Testis (tissue), 3 donors: ENCODE results near the gene STAT5B. TPM values are rescaled to one million over a fixed set of nuclear protein-coding genes. Genes with fewer than 3 reads are reported as not detected.

Experiments used
- DNase-seq: peaks from one replicate; pipeline ENCODE4 v3.0.0-alpha.2; 2019
- H3K27ac ChIP-seq, 2 donors: fragments of 200-600 bp; sonication (generic); one replicate each; pipeline ENCODE4 v1.5.1; 2019
- H3K27me3 ChIP-seq: fragments of 200-600 bp; sonication (generic); one replicate; pipeline ENCODE4 v1.5.1; 2019
- H3K36me3 ChIP-seq: fragments of 200-600 bp; sonication (generic); one replicate; pipeline ENCODE4 v1.5.1; 2017; ENCODE audit warnings: low read depth; ENCODE audit errors: missing control alignments
- H3K4me1 ChIP-seq: fragments of 200-600 bp; sonication (generic); one replicate; pipeline ENCODE4 v1.5.1; 2019
- H3K4me3 ChIP-seq, 2 donors: fragments of 200-600 bp; sonication (generic); one replicate each; pipeline ENCODE4 v1.5.1; 2017 to 2019
- H3K9me3 ChIP-seq: fragments of 200-600 bp; sonication (generic); one replicate; pipeline ENCODE4 v1.5.1; 2017
- CTCF ChIP-seq, 3 experiments: fragments of 450-650 bp in 2 of 3; fragments of 200-600 bp in 1 of 3; sonication (generic) in 1 of 3; IDR thresholded peaks; one replicate each; pipeline ENCODE4 v1.5.1; 2016 to 2019; ENCODE audit warnings: antibody characterized with exemption in 3 of 3, mild to moderate bottlenecking in 2 of 3, moderate library complexity in 1 of 3
- POLR2A ChIP-seq: fragments of 450-650 bp; IDR thresholded peaks from one replicate; pipeline ENCODE4 v1.6.1; 2017; ENCODE audit warnings: antibody characterized with exemption, mild to moderate bottlenecking, moderate library complexity
- WGBS, 2 donors: methylation state at CpG; one replicate each; pipeline ENCODE4 v1.1.5; 2018; 5-methylcytosine and 5-hydroxymethylcytosine counted together
- intact Hi-C: fragments of 100-400 bp; cut with DNase I; formaldehyde crosslinking; loops from one replicate; pipeline ENCODE4 v1.15.1; 2023; ENCODE audit warnings: low total_unique reads
- polyA plus RNA-seq: library from polyadenylated mRNA; stranded (reverse); fragments of 350-450 nt; fragmentation: Illumina TruSeq; extraction: RNeasy Lipid Tissue Mini Kit (QIAGEN cat#74804); gene quantifications from one replicate; pipeline ENCODE4 v1.2.3, GENCODE V29; 2014; ENCODE audit warnings: low read depth, low replicate concordance; ENCODE audit not compliant: insufficient read depth
- total RNA-seq, 2 donors: library from RNA; depleted of rRNA; stranded (reverse); fragments of >200 nt; gene quantifications; one replicate each; pipeline ENCODE4 v1.2.3, GENCODE V29; 2016

Gene STAT5B
- total and polyA plus RNA-seq, 3 donors from 2014 or later, result 65.9 to 81.5 (median 66.0) TPM

GRCh38 chr17:42313773-42314566 lies 37.8 kb upstream of the STAT5B start:
- 77 to 86% methylated on average over 14 of the region's 14 CpGs for WGBS, 2 donors
- no peak for DNase-seq
- no peaks in the 10 kb centered on the region for H3K9me3 ChIP-seq
- intact Hi-C loops, result no loop called here
- H3K27me3 ChIP-seq, result no peaks in the 10 kb centered on the region
- H3K27ac ChIP-seq, result no peak overlapping the region
- peaks cover 34% of the 10 kb centered on the region for H3K4me1 ChIP-seq
- TF ChIP-seq CTCF (IDR thresholded peaks at IDR 0.05), result no peak
- no peak for TF ChIP-seq POLR2A
- no peak overlapping the region for H3K4me3 ChIP-seq
- no peaks in the 10 kb centered on the region for H3K36me3 ChIP-seq

DNA sequence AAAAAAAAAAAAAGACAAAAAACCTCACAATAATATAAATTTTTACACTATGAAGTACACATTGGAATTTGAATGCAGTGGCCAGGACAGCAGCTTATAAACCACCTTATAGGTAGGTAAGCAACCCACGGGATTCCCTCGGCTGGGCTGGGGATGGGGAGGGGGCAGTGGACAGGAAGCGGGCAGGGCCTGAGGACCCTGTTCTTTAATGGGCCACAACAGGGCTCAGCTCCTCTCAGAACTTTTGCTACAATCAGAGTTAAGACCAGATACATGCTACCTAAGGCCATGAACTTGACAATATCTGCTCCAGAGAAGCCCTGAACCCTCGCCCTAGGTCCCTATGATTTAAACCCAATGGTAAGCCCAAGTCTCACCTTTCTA lies 37.2 kb upstream of the STAT5B start:
- intact Hi-C loops, result no loop called here
- Histone ChIP-seq H3K36me3 (no peaks in the 10 kb centered on the region), H3K9me3 (no peaks in the 10 kb centered on the region), H3K27ac (no peak overlapping the region), H3K4me3 (no peak overlapping the region), H3K4me1 (peaks cover 34% of the 10 kb centered on the region), H3K27me3 (no peaks in the 10 kb centered on the region)
- no peak for DNase-seq
- no peak for TF ChIP-seq POLR2A
- TF ChIP-seq CTCF (IDR thresholded peaks at IDR 0.05), result no peak
- WGBS, 2 donors, result 75 to 78% methylated on average over 4 of the region's 4 CpGs

GRCh38 chr17:42312285-42313130 lies 36.3 kb upstream of the STAT5B start:
- DNase-seq, result peak; percentile 90
- Histone ChIP-seq H3K27ac (peak overlapping the region; percentile 80 to 82), H3K9me3 (no peaks in the 10 kb centered on the region), H3K4me3 (peak overlapping the region; percentile 8 to 29), H3K4me1 (peaks cover 41% of the 10 kb centered on the region), H3K36me3 (no peaks in the 10 kb centered on the region), H3K27me3 (no peaks in the 10 kb centered on the region)
- intact Hi-C loops, result no loop called here
- 10 to 21% methylated on average over 2 to 47 of the region's 54 CpGs for WGBS, 2 donors
- peak; percentile 48 to 55 (median 53) for TF ChIP-seq CTCF (IDR thresholded peaks at IDR 0.05)
- TF ChIP-seq POLR2A, result no peak

GRCh38 chr17:42312035-42312284 lies 35.8 kb upstream of the STAT5B start:
- Histone ChIP-seq H3K27ac (peak overlapping the region; percentile 80 to 82), H3K4me1 (peaks cover 41% of the 10 kb centered on the region), H3K9me3 (no peaks in the 10 kb centered on the region), H3K36me3 (no peaks in the 10 kb centered on the region), H3K27me3 (no peaks in the 10 kb centered on the region), H3K4me3 (peak overlapping the region in 1 of 2 donors; percentile 8)
- TF ChIP-seq POLR2A (no peak), CTCF (IDR thresholded peaks at IDR 0.05) (no peak)
- intact Hi-C loops, result no loop called here
- no peak for DNase-seq
- 10 to 22% methylated on average over 4 to 5 of the region's 5 CpGs for WGBS, 2 donors
